Amygdala (tissue), 56 donors: ENCODE measurements around the gene GRPEL1.
"Not testable (repeated sequence)": the region's sequence is repeated elsewhere in the genome, so short reads cannot be mapped to it uniquely, and the experiment has no call there.

Experiments
- DNase-seq, 56 donors: peaks; one replicate each; lab custom pipeline; 2025; lab: John Stamatoyannopoulos, UW

Gene GRPEL1

DNA sequence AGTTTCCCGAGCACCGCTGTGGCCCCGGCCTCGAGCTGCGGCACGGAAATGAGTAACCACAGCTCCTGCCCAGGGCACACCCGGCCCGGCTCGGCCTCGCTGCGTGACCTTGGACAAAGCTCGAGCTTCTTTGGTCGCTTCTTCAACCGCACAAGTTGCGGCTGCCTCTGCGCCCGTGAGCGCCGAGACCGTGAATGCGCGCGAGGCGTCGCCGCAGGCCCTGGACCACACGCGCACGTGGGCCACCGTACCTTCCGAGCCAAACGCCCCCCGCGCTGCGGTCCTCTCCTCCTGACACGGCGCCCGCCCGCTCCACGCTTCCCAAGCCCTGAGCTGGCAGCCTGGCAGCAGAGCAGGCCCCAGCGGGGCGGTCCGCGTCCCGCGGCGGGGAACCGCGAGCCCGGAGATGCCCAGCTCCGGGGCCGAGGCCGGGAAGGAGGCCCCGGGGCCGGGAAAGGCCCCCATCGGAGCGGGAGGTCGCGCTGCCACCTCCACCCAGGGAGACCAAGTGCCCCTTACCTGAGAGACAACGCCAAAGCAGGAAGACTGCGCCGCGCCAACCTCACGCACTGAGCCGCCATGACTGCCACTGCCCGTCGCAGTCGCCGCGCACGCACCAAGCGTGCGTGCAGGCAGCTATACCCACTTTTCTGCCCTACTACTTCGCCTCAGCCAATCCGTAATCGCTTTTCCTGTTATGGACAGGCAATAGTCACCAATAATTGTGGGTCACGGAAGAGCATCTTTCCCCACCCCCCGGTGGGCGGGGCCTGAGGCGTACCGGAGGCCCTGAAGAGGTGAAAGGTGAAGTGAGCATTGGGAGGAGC is at the start of gene GRPEL1:
TSS of gene GRPEL1 (minus strand) at position 613 of the 827 bp plus-strand sequence. CDS start at position 581, 32 bp downstream.
- peak in 55 of 56 donors; percentile 84 to 100 (median 98) for DNase-seq

DNA sequence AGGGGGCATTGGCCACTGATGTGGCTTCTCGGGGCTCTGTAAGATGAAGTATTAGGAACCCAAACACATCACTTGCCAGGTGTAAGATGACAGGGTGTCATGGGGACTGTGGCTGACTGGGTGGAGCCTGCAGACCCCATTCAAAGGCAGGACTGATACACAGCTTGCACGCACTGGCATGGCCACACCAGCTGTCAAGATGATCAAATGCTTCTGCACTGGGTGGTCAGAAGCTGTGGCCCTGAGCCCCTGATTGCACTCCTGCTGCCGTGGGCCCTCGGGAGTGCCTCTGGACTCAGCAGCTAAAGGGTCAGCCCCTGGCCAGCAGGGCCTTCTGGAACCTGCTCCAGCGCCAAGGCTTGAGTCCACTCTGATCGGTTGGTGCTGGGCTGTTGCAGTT is 48.8 kb upstream of the GRPEL1 start:
- no peak for DNase-seq

DNA sequence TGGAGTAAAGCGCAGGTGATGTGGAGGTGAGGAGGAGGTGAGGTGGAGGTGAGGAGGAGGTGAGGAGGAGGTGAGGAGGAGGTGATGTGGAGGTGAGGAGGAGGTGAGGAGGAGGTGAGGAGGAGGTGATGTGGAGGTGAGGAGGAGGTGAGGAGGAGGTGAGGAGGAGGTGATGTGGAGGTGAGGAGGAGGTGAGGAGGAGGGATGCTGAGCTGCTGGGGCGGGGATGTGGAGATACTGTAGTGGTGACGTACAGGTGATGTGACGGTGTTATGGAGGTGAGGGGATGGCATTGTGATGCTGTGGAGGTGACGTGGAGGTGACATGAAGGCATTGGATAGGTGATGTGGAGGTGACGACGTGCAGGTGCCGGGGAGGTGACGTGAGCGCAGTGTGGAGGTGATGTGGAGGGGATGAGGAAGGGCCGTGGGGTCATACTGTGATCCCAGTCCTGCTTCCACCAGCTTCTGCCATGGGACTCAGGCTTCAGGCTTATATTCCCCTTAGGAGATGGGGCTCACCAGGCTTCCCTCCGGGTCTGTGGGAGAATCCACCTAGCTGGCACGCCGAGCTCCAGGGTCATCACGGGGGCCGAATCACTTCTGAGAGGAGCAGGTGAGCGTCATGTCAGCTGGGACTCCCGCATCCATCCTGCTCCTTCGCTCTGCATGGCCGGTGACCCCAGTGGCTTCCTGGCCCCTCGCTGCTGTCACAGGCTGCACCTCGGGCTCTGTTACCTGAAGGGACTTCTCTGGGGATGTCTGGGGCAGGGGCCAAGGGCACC is 47.9 kb upstream of the GRPEL1 start:
- DNase-seq, result no peak

DNA sequence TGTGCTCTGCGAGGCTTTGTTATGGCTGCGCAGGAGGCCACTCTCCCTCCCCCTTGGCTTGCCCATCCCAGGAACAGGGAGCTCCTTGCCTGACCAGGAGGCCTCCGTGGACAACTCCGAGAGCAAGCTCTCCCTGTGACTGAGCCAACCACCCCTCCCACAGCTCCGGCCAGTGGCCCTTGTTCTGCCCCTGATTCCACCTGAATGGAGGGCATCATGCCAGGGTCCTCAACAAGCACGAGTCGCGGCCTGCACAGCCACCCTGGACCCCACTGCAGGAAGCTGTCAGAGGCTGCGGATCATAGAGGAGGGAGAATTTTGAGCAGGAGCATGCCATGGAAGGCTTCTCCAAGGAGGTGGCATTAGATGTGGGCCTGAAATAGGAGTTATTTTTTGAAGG is 44.8 kb upstream of the GRPEL1 start:
- DNase-seq, result no peak

DNA sequence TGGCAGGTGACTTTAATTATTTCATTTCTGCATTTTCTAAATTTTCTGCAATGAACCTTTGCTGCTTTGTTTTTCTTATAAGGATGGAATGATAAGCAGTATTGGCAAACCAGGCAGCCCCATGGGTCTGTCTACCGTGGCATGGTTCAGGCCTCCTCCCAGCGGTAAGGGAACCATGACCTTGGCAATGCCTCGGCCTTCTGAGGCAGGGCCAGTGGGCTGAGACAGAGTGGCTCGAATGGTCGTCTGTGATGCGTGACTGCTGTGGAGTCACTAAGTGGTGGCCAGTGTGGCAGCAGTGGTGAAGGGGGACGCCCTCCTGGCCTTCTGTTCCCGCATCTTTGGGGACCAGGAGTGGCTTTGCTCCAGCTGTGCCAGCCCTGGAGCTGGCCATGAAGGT is 43.6 kb upstream of the GRPEL1 start:
- no peak for DNase-seq

DNA sequence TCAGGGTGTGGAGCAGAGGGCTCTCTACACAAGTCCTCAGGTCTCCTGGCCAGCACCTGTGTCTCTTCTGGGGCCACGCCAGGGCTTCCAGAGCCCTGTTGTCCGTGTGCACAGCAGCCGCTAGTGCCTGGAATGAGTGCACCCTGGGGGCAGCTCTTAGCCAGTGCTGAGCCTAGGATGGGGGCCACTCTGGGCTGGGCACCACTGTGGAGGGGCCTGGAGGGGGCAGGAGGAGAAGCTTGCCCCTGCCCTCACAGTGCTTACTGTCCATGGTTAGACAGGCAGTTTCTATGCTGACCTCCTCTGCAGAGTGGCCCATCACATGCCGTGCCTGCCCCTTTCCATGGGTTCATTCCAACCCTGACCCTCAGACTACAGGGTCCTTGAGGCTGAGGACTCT is 42.7 kb upstream of the GRPEL1 start:
- no peak for DNase-seq

DNA sequence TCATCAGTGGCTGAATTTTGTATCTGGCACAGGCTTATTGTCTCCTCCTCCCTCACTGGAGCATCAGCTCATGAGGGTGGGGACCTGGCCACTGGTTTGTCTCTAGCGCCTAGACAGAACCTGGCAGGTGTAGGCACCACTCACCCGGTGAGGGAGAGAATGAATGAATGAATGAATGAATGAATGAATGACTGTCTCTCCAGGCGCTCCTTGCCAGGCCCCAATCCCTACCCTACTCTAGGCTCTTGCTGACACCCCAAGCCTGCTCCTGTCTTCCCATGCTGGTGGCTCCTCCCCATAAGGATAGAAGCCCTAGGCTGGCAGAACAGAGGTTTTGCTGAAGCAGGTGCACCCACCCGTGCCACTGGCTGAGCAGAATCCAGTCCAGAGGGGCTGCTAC is 41.3 kb upstream of the GRPEL1 start:
- no peak for DNase-seq

DNA sequence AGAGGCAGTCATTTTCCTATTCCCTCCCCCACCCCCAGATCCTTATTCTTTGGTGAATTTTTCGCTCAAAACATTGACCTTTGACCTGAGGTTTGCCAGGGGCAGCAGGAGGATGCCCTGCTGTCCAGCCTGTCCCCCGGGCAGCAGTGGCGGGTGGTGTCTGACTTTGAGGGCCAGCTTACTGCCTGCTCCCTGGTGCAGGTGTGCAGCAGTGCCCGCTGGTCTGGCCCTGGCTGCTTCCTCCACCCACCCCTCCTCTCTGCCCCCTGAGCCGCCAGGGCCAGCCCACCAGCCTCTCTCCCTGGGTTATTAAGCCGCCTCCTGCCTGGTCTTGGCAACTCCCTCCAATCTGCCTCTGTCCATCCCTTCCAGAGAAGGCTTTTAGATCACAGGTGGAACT is 40.8 kb upstream of the GRPEL1 start:
- no peak for DNase-seq

DNA sequence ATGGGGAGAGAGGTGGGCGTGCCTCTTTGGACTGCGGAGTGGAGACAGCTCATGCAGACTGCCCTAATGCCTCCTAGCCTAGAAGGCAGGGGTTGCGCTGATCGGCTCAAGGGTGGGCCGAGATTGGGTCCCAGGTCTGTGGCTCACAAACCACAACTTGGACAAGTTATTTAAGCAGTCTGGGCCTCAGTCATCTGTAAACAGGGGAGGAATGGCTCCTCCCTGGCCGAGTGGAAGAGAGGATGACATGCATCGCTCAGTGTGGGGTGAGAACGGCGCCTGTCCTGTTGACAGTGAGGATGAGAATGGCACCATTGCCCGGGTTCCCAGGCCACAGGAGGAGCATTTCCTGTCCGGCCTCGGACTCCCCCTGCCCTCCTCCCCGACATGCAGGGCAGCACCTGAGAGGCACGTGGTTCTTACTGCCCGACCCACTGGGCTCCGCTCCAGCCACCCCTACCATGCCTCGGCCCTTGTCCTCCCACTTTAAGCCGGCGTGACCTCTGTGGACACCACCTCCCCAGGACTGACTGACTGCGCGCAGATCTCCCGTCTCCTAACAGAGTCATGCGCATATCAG is 40.3 kb upstream of the GRPEL1 start:
- DNase-seq, result no peak

DNA sequence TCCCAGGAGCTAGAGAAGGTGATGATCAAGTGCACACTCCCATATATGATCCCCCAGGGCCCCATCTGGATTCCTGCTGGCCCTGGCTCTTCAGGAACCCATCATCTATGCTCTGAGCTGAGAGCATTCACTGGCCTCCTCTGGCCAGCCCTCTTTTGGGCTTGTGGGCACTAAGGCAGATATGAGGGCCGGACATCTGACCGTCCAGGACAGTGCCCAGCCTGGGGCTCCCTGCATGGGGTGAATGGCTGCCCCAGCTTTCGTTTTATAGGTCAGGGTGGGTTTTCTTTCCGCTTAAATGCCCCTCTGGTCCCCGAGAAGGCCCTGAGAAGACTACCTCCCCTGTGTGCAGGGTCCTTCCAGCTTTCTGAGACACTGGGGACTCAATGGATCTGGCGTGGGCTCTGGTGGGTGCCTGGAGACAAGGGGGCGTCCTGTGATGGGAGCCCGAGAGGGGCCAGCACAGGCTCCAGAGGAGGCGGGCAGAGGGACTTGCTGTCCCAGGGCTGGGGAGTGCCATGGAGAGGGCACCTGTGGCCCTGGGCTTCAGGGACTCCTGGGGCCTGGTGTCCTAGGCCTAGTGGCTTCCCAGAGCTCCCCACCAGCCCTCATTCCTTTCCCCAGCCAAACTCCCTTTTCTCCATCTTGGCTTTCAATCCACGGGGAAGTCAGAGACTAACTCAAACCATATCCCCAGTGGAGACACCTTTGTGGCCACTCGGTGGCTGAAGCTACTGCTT is 39.5 kb upstream of the GRPEL1 start:
- DNase-seq, result no peak

DNA sequence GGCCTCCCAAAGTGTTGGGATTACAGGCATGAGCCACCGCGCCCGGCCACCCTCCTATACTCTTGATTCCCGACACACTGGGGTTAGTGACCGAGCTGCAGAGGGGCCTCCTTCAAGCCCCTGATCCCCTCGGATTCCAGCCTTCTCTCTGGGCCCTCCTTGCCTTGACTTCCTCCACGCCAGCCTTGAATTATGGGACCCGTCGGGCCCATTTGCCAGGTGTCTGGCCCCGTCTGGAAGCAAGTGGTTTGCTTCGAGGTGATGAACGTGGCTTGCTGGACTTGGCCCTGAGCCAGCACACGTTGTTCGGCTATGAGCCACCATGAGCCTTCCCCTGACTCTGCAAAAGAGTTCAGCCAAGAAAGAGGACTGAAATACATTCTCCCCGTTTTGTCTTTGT is 37.4 kb upstream of the GRPEL1 start:
- DNase-seq, result no peak

DNA sequence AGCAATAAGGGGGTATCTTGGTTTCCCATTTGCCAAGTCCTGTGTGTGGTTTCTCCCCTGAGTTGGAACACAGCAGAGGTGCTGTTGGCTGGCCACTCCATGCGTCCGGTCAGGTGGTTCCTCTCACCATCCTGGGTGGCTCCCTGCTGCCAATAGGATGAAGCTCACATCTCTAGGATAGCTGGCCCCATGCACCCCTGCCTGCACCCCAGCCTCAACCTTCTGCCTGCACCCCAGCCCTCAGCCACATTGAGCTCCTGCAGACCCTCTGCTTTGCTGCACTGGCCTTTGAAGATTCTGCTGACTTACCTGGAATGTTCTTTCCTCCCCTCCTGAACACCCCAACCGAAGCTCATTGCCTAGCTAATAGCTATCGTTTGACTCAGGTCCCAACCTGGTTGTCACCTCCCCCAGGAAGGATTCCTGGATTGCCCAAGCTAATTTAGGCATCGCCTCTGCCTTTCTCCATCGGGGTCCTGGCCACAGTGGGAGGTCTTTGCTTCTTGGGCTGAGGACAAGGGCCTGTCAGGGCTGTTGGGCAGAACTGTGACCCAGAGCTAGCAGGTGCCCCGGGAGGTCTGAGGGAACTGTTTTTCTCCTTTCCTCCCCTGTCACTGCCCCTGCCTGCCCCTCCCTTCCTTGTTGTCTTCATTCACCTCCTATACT is 36.6 kb upstream of the GRPEL1 start:
- DNase-seq, result no peak

DNA sequence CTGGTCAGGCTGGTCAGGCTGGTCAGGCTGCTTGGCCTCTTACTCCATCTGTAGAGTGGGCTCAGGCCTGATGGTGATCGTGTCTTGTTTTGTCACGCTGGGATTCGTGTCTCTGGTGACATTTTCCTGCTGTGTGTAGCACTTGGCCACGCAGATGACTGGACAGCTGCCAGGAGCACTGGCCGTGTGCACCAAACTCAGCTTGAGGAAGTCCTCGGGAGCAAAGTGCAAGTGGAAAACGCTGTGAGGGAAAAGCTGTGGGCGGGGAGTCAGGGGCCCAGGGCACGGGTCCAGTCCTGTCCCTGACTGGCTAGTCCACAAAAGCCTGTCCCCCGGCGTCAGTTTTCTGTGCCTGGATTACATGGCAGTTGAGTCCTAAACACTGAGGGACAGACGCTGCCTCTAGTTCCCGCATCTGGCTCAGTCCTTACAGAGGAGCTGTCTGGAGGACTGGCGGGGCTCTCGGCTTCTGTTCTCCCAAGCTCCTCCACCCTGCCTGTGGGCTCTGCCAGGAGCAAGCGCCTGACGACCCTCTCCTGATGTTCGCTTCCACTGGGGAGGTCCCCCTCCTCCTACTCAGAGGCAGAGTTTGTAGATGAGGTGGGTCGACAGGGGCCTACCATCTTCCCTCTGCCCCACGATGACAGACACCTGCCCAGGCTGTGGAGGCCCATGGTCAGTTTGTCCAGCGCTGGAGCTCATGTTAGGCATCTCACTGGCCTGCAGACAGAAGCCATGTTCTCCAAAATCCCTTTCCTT is 35.9 kb upstream of the GRPEL1 start:
- peak in 28 of 56 donors; percentile 41 to 94 (median 78) for DNase-seq

DNA sequence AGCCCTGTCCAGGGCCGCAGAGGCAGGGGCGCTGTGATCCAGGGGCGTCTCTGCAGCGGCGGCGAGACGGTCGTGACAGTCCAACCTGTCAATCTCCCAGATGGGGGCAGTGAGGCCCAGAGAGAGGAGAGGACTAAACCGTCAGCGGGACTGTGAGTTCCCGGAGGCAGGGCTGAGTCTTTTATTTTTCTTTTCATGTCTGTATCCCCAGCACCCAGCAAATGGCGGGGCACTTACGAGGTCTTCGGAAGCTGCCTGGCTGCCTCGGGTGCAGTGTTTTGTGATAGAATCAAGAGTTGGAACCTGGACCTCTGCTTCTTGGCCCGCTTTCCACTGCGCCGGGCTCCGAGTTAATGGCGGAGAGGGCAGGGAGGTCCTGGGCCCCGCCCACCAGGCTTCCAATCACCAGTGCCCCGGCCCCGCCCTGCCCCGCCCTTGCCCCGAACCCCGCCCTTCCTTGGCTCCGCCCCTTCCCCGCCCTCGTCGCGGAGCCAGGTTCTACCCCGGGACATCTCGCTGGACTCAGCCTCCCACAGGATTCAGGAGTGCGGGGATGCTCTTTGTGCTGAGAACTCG is 35.3 kb upstream of the GRPEL1 start:
- DNase-seq, result peak in 55 of 56 donors; percentile 22 to 94 (median 79)

DNA sequence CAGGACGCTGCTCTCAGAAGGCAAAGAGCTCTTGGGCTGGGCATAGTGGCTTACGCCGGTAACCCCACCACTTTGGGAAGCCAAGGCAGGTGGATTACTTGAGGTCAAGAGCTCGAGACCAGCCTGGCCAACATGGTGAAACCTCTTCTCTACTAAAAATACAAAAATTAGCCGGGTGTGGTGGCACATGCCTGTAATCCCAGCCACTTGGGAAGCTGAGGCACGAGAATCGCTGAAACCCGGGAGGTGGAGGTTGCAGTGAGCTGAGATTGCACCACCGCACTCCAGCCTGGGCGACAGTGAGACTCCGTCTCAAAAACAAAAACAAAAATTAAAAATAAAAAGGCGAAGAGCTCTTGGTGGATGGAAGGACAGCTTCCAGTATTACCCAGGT is 34.6 kb upstream of the GRPEL1 start:
- not testable (repeated sequence) for DNase-seq

DNA sequence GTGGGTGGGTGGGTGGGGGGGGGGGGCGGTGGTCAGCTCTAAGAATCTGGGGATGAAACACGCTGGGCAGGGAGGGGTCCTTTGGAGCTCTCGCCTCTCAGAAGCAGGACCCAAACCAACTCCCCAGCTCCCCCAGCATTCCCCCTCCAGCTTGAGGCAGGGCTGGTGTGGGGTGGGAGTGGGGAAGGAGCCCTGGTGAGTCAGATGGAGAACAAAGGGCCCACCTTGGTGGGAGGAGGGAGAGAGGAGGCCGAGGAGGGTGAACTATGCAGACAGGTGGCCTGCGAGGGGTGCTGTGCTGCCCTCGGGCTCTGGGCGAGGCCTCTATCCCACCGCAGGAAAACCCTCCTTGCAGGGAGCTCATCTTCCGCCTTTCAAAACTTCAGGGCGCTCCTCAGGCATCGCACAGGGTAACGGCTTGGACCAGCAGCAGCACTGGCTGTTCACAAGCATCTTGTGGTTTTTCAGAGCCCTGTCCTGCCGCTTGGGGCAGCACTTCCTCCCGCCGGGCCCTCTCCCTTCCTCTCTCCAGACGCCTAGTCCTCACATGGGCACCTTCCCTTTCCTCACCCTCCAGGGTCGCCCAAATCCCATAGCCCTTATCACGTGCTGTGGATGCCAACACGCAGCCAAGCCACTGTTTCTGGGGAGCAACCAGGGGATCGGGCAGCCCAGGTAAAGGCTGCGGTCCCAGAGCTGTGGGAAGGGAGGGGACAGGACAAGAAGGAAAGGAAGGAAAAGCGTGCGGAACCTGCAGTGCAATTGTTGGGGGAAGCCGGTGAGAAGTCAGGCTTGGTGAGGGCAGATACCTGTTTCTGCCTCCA is 34.0 kb upstream of the GRPEL1 start:
- peak in 53 of 56 donors; percentile 12 to 86 (median 53) for DNase-seq

DNA sequence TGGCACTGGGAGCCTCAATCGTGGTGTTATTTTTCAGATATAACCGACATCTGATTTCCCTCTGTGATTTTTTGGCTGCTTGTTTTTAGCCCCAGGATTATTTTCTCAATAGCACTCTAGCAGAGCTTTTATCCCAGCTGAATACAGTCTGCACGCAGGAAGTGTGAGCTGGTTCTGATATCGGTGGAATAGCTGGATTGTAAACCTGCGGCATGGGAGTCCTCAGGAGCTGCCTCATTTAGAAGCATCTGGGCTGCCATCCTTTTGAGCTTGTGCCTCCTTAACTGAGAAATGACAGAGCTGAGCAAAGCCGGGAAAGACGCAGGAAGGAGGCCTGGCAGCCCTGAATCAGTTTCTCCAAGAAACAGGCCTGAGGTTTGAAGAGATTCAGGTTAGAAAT is 28.4 kb upstream of the GRPEL1 start:
- DNase-seq, result peak in 2 of 56 donors; percentile 15 to 21

DNA sequence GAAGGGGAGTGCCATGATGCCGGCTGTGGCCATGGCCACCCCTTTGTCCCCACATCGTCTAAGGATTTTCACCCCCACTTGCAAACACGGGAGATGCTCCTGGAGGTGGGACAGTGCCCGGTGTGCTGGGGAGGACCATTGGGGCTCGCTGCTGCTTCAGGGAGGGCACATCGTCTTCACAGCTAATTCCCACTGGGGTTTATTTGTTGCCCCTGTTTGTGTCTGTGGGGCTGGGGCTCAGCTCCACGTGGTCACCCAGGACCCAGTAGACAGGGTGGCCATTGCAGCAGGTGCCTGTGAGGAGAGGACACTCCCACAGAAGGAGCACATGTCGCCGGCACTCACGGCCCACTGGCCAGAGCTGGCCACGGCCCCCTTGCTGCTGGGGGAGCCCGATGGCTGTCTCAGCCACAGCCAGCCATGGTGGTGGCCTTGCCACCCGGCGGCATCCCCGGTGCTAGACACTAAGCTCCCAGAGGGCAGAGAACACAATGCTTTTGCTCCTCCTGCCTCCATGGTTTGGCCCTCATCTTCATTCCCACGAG is 27.8 kb upstream of the GRPEL1 start:
- DNase-seq, result no peak
